Memory B cell (primary cell): Measurements from ENCODE around the gene NME9.

Experiments used
- ATAC-seq: fragments of 150-1000 bp; cut with Tn5 transposase; 2 replicates; pipeline ENCODE4 v1.10.0; 2021; ENCODE audit warnings: low read depth, mild to moderate bottlenecking, moderate library complexity
- DNase-seq, 2 donors: peaks; one replicate each; pipeline ENCODE4 v3.0.0; 2022; ENCODE audit warnings: low spot score in 2 of 2
- H3K27ac Mint-ChIP-seq: one replicate; pipeline ENCODE4 v1.8.0; 2022; ENCODE audit warnings: mild to moderate bottlenecking, moderate library complexity, mixed read lengths
- H3K27me3 Mint-ChIP-seq: one replicate; pipeline ENCODE4 v1.8.0; 2022; ENCODE audit warnings: mixed read lengths
- H3K36me3 Mint-ChIP-seq: one replicate; pipeline ENCODE4 v1.8.0; 2022; ENCODE audit warnings: mild to moderate bottlenecking, mixed read lengths
- H3K4me1 Mint-ChIP-seq: one replicate; pipeline ENCODE4 v1.8.0; 2022; ENCODE audit warnings: mixed read lengths
- H3K4me3 Mint-ChIP-seq: one replicate; pipeline ENCODE4 v1.8.0; 2022; ENCODE audit warnings: mild to moderate bottlenecking, moderate library complexity, mixed read lengths
- H3K9me3 Mint-ChIP-seq: one replicate; pipeline ENCODE4 v1.8.0; 2022; ENCODE audit warnings: mixed read lengths

NME9 gene

DNA sequence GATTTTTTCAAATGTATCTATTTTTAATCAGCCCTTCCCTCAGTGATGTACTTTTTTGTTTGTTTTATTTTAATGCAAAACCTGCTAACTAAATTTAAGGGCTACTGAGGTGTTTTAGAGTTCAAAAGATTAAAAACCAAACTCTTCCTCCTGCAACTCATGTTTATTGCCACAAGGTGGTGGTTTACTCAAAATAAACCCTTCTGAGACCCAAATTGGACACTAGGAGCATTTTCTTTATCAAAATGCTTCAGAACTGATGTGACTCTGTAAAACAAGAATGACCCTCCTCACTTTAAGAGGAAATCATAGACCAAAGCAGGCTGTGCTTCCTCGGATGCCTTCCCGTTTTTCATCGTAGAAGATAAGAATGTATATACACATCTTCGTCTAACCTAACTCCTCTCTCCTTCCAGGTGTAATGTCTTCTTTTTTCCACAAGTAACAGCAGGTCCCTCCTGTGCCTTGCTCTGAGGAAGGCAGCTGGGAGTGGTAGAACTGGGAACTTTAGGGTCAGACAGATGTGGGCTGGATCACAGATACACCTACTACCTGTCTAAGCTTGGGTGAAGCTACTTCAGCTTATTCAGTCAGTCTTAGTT, 2.9 kb upstream of the NME9 start:
- Mint-ChIP-seq H3K27me3 (peaks cover 9% of the 10 kb centered on the region), H3K4me3 (no peak overlapping the region), H3K27ac (no peak overlapping the region), H3K4me1 (peaks cover 7% of the 10 kb centered on the region), H3K9me3 (no peaks in the 10 kb centered on the region), H3K36me3 (no peaks in the 10 kb centered on the region)
- no peak for ATAC-seq
- no peak for DNase-seq

GRCh38 chr3:138331143-138331894, 1.7 kb upstream of the NME9 start:
- Mint-ChIP-seq H3K27me3 (peaks cover 4% of the 10 kb centered on the region), H3K4me1 (peaks cover 7% of the 10 kb centered on the region), H3K9me3 (no peaks in the 10 kb centered on the region), H3K27ac (no peak overlapping the region), H3K36me3 (no peaks in the 10 kb centered on the region), H3K4me3 (no peak overlapping the region)
- DNase-seq (no peak), ATAC-seq (no peak)

DNA sequence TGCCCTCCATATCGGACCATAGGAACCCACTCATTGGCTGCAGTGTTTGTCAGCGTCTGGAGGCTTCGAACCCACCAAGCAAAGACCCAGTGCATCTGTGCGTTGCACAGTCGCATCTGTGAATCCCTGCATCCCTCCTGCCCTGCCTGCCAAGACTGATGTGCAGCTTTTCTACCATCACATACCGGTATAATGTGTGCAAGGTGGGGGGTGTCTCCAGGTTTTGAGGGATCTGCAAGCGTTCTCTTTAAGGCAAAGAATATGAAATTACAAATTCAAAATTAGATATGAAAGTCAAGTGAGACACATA, 288 bp upstream of the NME9 start:
- H3K27ac Mint-ChIP-seq: peak overlapping the region; percentile 29
- H3K9me3 Mint-ChIP-seq: no peaks in the 10 kb centered on the region
- no peaks in the 10 kb centered on the region for H3K36me3 Mint-ChIP-seq
- H3K4me3 Mint-ChIP-seq: peak overlapping the region; percentile 84
- peaks cover 7% of the 10 kb centered on the region for H3K4me1 Mint-ChIP-seq
- ATAC-seq (no peak), DNase-seq (no peak)
- H3K27me3 Mint-ChIP-seq: peaks cover 4% of the 10 kb centered on the region

GRCh38 chr3:138328341-138328740, 1.3 kb downstream of the NME9 start:
- H3K36me3 Mint-ChIP-seq: no peaks in the 10 kb centered on the region
- H3K27ac Mint-ChIP-seq: no peak overlapping the region
- peaks cover 8% of the 10 kb centered on the region for H3K27me3 Mint-ChIP-seq
- H3K4me1 Mint-ChIP-seq: peaks cover 7% of the 10 kb centered on the region
- no peaks in the 10 kb centered on the region for H3K9me3 Mint-ChIP-seq
- DNase-seq: no peak
- H3K4me3 Mint-ChIP-seq: peak overlapping the region; percentile 54
- ATAC-seq: no peak

GRCh38 chr3:138327831-138328230, 1.8 kb downstream of the NME9 start:
- Mint-ChIP-seq H3K4me3 (no peak overlapping the region), H3K36me3 (no peaks in the 10 kb centered on the region), H3K9me3 (no peaks in the 10 kb centered on the region), H3K4me1 (peaks cover 7% of the 10 kb centered on the region), H3K27me3 (peaks cover 10% of the 10 kb centered on the region), H3K27ac (no peak overlapping the region)
- DNase-seq: no peak
- ATAC-seq: no peak

- H3K4me3 Mint-ChIP-seq: no peak overlapping the region
Measured at GRCh38 chr3:138326866-138327595, 2.6 kb downstream of the NME9 start.

GRCh38 chr3:138325990-138326389, 3.7 kb downstream of the NME9 start:
- Mint-ChIP-seq H3K27ac (no peak overlapping the region), H3K36me3 (no peaks in the 10 kb centered on the region), H3K4me3 (no peak overlapping the region), H3K27me3 (peaks cover 15% of the 10 kb centered on the region), H3K9me3 (no peaks in the 10 kb centered on the region), H3K4me1 (peaks cover 7% of the 10 kb centered on the region)
- DNase-seq: no peak
- no peak for ATAC-seq

More at GRCh38 chr3:138326866-138327595, 2.6 kb downstream of the NME9 start:
- Mint-ChIP-seq H3K27me3 (peaks cover 10% of the 10 kb centered on the region), H3K9me3 (no peaks in the 10 kb centered on the region), H3K36me3 (no peaks in the 10 kb centered on the region), H3K4me1 (peaks cover 7% of the 10 kb centered on the region), H3K27ac (no peak overlapping the region)
- ATAC-seq (no peak), DNase-seq (no peak)

DNA sequence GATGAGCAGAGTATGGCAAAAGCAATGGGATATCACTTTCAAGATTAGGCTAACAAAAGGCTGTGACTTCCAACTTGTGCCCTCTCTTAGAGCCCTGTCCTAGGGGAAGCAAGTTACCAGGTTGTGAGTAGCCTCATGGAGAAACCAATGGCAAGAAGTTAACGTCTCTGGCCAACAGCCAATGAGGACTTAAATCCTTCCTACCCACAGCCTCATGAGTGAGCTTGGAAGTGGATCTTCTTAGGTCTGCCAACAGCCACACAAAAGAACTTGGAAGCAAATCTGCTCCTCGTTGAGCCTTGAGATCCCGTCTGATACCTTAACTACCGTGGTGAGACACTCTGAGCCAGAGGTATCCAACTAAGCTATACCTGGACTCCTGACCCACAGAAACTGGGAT, 5.7 kb downstream of the NME9 start:
- Mint-ChIP-seq H3K27ac (no peak overlapping the region), H3K36me3 (no peaks in the 10 kb centered on the region), H3K4me1 (peaks cover 3% of the 10 kb centered on the region), H3K27me3 (peaks cover 20% of the 10 kb centered on the region), H3K9me3 (no peaks in the 10 kb centered on the region), H3K4me3 (no peak overlapping the region)
- ATAC-seq (no peak), DNase-seq (no peak)

GRCh38 chr3:138317687-138318086, 12.0 kb downstream of the NME9 start:
- Mint-ChIP-seq H3K27ac (no peak overlapping the region), H3K27me3 (peaks cover 10% of the 10 kb centered on the region), H3K4me3 (no peak overlapping the region), H3K9me3 (no peaks in the 10 kb centered on the region), H3K36me3 (no peaks in the 10 kb centered on the region), H3K4me1 (no peaks in the 10 kb centered on the region)
- DNase-seq: no peak
- ATAC-seq: no peak

GRCh38 chr3:138314751-138315150, 14.9 kb downstream of the NME9 start:
- peaks cover 1% of the 10 kb centered on the region for H3K36me3 Mint-ChIP-seq
- DNase-seq: no peak
- no peak overlapping the region for H3K27ac Mint-ChIP-seq
- H3K27me3 Mint-ChIP-seq: peaks cover 3% of the 10 kb centered on the region
- no peaks in the 10 kb centered on the region for H3K4me1 Mint-ChIP-seq
- ATAC-seq: no peak
- peaks cover 18% of the 10 kb centered on the region for H3K9me3 Mint-ChIP-seq
- no peak overlapping the region for H3K4me3 Mint-ChIP-seq

DNA sequence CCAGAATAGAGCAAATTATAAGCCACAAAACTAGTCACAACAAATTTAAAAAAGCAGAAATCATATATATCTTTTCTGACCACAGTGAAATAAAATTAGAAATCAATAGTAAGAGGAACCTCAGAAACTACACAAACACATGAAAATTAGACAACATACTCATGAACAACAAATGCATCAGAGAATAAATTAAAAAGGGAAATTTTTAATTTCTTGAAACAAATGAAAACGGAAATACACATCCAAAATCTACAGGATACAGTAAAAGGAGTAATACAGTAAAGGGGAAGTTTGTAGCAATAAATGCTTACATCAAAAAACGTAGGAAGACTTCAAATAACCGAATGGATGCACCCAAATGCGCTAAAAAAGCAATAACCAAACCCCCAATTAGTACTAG, 19.2 kb downstream of the NME9 start:
- H3K27me3 Mint-ChIP-seq: peaks cover 6% of the 10 kb centered on the region
- H3K4me3 Mint-ChIP-seq: no peak overlapping the region
- DNase-seq (no peak), ATAC-seq (no peak)
- peaks cover 28% of the 10 kb centered on the region for H3K9me3 Mint-ChIP-seq
- no peaks in the 10 kb centered on the region for H3K4me1 Mint-ChIP-seq
- no peak overlapping the region for H3K27ac Mint-ChIP-seq
- H3K36me3 Mint-ChIP-seq: peaks cover 9% of the 10 kb centered on the region

DNA sequence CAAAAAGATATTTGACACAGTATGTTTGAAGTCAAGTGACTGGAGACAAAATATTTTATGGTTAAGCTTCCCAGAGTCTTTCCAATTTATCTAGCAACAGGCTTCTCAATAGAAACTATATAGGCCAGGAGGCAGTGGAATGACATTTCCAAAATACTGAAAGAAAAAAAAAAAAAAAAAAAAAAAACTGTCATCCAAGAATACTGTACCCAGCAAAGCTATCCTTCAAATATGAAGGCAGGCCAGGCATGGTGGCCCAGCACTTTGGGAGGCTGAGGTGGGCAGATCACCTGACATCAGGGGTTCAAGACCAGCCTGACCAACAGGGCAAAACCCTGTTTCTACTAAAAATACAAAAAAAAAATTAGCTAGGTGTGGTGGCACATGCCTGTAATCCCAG, 20.9 kb downstream of the NME9 start:
- H3K9me3 Mint-ChIP-seq: peaks cover 28% of the 10 kb centered on the region
- H3K36me3 Mint-ChIP-seq: peaks cover 9% of the 10 kb centered on the region
- H3K4me1 Mint-ChIP-seq: no peaks in the 10 kb centered on the region
- H3K27ac Mint-ChIP-seq: no peak overlapping the region
- H3K27me3 Mint-ChIP-seq: peaks cover 6% of the 10 kb centered on the region
- no peak overlapping the region for H3K4me3 Mint-ChIP-seq
- ATAC-seq: no peak
- no peak for DNase-seq

DNA sequence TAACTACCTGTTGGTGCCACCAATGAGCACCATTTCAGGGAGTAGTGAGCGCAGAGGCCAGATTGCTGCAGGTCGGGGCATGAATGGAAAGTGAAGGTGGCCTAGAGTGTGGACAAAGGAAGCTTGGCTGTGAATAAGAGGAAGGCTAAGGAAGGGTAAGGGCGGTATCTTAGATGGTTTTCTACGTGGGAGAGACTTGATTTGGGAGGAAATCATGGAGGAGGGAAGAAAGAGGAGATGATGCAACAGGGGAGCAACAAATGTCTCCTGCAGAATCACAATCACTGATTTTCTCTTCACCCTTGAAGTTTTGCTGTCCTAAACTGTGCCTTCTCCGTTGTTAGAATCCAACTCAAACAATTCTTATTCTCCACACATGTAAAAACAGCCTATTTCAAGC, 21.8 kb downstream of the NME9 start:
- Mint-ChIP-seq H3K4me3 (no peak overlapping the region), H3K36me3 (peaks cover 9% of the 10 kb centered on the region), H3K27ac (no peak overlapping the region), H3K27me3 (peaks cover 6% of the 10 kb centered on the region), H3K4me1 (no peaks in the 10 kb centered on the region), H3K9me3 (peaks cover 28% of the 10 kb centered on the region)
- ATAC-seq: no peak
- DNase-seq: no peak

DNA sequence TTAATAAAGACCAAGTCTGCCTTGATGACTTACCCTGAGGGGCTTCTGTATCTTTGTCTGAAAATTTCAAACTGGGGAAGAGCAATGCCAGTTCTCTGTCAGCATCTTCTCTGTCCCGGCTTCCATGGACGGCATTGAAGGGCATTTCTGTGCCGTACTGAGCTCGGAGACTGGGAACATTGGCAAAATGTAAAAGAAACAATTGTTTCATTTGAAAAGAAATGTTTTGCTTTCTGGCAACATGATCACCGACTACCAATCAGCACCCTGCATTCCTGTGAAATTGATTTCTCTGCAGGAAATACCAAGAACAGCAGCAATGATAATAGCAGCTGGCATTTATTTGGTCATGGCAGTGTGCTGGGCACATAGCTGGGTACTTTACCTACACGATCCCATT, 26.2 kb downstream of the NME9 start:
- no peaks in the 10 kb centered on the region for H3K4me1 Mint-ChIP-seq
- ATAC-seq: no peak
- H3K36me3 Mint-ChIP-seq: peaks cover 13% of the 10 kb centered on the region
- peaks cover 10% of the 10 kb centered on the region for H3K9me3 Mint-ChIP-seq
- H3K4me3 Mint-ChIP-seq: no peak overlapping the region
- peaks cover 2% of the 10 kb centered on the region for H3K27me3 Mint-ChIP-seq
- H3K27ac Mint-ChIP-seq: no peak overlapping the region
- DNase-seq: no peak
